ENCODE results near the gene ADM5.

DNA sequence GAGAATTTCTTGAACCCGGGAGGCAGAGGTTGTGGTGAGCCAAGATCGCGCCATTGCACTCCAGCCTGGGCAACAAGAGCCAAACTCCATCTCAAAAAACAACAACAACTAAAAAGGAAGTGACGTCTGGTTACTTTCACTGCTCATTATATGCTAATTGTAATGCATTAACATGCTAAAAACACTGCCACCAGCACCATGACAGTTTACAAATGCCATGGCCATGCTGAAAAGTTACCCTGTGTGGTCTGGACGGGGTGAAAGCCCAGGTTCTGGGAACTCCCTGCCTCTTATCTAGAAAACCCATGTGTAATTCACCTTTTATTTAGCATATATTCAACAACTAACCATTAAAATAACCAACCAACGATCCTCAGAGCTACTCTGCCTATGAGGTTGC lies 29.6 kb downstream of the ADM5 start:
- TF ChIP-seq, protein P1, sequence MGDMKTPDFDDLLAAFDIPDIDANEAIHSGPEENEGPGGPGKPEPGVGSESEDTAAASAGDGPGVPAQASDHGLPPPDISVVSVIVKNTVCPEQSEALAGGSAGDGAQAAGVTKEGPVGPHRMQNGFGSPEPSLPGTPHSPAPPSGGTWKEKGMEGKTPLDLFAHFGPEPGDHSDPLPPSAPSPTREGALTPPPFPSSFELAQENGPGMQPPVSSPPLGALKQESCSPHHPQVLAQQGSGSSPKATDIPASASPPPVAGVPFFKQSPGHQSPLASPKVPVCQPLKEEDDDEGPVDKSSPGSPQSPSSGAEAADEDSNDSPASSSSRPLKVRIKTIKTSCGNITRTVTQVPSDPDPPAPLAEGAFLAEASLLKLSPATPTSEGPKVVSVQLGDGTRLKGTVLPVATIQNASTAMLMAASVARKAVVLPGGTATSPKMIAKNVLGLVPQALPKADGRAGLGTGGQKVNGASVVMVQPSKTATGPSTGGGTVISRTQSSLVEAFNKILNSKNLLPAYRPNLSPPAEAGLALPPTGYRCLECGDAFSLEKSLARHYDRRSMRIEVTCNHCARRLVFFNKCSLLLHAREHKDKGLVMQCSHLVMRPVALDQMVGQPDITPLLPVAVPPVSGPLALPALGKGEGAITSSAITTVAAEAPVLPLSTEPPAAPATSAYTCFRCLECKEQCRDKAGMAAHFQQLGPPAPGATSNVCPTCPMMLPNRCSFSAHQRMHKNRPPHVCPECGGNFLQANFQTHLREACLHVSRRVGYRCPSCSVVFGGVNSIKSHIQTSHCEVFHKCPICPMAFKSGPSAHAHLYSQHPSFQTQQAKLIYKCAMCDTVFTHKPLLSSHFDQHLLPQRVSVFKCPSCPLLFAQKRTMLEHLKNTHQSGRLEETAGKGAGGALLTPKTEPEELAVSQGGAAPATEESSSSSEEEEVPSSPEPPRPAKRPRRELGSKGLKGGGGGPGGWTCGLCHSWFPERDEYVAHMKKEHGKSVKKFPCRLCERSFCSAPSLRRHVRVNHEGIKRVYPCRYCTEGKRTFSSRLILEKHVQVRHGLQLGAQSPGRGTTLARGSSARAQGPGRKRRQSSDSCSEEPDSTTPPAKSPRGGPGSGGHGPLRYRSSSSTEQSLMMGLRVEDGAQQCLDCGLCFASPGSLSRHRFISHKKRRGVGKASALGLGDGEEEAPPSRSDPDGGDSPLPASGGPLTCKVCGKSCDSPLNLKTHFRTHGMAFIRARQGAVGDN (IDR thresholded peaks at IDR 0.05), result no peak
- no peak for TF ChIP-seq POU2F2 (IDR thresholded peaks at IDR 0.05; ENCODE audit: borderline replicate concordance, low read depth, low read length)
- TF ChIP-seq, protein P2, sequence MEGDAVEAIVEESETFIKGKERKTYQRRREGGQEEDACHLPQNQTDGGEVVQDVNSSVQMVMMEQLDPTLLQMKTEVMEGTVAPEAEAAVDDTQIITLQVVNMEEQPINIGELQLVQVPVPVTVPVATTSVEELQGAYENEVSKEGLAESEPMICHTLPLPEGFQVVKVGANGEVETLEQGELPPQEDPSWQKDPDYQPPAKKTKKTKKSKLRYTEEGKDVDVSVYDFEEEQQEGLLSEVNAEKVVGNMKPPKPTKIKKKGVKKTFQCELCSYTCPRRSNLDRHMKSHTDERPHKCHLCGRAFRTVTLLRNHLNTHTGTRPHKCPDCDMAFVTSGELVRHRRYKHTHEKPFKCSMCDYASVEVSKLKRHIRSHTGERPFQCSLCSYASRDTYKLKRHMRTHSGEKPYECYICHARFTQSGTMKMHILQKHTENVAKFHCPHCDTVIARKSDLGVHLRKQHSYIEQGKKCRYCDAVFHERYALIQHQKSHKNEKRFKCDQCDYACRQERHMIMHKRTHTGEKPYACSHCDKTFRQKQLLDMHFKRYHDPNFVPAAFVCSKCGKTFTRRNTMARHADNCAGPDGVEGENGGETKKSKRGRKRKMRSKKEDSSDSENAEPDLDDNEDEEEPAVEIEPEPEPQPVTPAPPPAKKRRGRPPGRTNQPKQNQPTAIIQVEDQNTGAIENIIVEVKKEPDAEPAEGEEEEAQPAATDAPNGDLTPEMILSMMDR (IDR thresholded peaks at IDR 0.05 in 2 of 3, conservative IDR thresholded peaks at IDR 0.05 in 1 of 3; ENCODE audit: control insufficient read depth in 2 of 3, extremely low read depth in 1 of 3, insufficient read depth in 1 of 3, low read depth in 3 of 3, low read length in 3 of 3), result no peak
